ENCODE measurements around the gene CORIN.
"Not testable (repeated sequence)": the region's sequence is repeated elsewhere in the genome, so short reads cannot be mapped to it uniquely, and the experiment has no call there.

Gene CORIN

DNA sequence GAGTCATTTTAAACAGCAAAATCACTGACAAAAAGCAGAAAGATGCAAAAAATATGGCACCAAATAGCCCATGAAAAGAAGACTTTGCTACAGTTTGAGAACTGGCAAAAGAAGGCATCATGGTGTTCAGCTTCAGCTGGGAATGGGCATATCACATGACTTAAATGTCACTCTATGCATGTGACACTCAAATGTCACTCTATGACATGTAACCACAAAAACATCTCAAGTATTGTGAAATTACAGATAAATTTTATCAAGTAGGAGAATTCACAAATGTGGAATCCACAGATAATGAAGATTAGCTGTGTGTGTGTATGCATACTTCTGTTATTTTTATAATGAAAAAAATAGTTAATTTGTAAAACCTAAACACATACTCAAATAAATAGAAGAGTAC, 270.9 kb downstream of the CORIN start:
- no peak for DNase-seq (ENCODE audit: low read depth)

DNA sequence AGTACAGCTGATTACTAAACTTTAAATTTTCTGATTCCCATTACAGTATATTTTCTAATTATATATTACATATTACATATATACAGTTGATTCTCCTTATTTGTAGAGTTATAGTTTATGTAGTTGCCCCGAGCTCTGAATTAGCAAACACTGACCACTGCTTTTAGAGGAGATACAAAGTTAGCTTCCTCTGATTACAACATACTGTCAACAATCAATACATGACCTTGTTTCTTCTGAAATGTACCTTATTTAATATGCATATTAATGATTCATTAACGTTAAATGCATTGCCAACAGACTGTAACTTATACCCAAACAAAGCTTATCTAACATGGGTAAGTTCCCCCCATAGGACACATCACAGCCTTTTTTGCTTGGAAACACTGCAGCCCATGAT, 271.3 kb downstream of the CORIN start:
- DNase-seq (ENCODE audit: low read depth): no peak

DNA sequence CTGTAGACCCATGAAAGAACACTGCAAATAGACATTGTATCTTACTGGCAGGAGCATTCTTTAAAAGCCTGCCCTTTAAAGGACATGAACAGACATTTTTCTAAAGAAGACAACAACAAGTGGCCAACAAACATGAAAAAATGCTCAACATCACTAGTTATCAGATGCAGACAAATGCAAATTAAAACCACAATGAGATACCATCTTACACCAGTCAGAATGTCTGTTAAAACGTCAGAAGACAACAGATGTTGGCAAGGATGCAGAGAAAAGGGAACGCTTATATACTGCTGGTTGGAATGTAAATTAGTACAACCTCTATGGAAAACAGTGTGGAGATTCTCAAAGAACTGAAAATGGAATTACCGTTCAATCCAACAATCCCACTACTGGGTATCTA, 275.6 kb downstream of the CORIN start:
- DNase-seq (ENCODE audit: low read depth): no peak

DNA sequence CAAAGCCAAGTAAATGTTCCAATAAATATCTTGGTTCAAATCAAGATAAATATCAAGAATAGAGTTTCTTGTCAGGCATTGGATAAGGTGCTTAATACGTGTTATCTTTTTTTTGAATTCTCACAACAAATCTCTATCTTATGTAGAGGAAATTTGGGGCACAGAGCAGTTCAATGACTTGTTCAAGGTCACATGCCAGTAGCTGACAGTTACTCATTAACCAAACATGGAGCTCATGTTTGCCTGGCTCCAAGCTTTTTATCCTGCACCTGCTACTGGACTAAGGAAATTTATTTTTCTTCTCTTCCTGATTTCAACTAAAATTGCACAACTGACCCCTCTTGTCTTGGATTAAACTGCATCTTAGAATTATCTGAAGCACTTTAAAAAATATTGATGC, 276.5 kb downstream of the CORIN start:
- no peak for DNase-seq (ENCODE audit: low read depth)

DNA sequence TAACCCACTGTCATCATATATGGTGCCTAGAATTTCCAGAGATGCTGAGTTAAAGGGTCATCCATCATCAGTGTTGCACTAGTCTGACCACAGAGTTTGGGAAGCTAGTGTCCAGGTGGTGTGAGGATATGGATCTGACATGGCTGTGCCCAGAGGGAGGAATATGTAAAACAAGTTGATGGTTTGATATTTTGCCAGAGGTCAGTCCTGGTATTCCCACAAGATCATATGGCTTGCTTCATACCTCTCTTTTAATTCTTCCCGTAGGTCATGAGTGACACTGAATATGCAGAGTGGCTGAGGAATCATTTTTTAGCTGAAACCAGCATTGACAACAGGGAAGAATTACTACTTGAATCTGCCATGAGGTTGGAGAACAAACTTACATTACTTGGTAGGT, 277.2 kb downstream of the CORIN start:
- DNase-seq (ENCODE audit: low read depth): no peak

DNA sequence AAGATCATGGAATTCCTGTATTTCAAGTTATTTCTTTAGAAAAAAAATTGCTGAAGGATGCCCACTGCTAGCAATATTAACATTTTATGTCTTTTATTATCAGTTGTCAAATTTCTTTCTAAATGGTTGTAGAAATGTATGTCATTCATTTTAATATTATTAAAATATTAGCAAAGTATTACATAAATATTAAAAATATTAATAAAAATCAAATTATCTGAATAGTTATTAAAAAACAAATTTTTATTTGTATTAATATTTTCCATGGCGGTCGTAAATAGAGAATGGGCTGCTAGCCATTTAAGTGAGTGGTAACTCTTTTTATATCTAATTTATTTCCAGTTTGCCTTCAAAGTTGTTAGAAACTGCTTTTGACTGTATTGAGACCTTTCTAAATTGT, 280.6 kb downstream of the CORIN start:
- DNase-seq (ENCODE audit: low read depth): no peak

DNA sequence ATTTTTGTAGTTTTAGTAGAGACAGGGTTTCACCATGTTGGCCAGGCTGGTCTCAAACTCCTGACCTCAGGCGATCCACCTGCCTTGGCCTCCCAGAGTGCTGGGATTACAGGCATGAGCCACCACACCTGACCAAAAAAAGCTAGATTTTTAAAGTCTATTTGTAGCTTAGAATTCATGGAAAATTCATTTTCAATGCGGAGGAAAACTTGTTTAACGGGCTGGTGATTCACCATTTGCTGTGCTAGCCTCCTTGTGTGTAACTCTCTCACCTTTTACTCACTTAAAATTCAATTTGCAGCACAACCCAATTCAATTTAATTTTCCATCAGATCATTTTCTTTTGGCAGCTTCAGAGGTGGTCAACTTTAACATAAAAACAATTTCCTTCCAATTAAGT, 281.9 kb downstream of the CORIN start:
- DNase-seq (ENCODE audit: low read depth): not testable (repeated sequence)

DNA sequence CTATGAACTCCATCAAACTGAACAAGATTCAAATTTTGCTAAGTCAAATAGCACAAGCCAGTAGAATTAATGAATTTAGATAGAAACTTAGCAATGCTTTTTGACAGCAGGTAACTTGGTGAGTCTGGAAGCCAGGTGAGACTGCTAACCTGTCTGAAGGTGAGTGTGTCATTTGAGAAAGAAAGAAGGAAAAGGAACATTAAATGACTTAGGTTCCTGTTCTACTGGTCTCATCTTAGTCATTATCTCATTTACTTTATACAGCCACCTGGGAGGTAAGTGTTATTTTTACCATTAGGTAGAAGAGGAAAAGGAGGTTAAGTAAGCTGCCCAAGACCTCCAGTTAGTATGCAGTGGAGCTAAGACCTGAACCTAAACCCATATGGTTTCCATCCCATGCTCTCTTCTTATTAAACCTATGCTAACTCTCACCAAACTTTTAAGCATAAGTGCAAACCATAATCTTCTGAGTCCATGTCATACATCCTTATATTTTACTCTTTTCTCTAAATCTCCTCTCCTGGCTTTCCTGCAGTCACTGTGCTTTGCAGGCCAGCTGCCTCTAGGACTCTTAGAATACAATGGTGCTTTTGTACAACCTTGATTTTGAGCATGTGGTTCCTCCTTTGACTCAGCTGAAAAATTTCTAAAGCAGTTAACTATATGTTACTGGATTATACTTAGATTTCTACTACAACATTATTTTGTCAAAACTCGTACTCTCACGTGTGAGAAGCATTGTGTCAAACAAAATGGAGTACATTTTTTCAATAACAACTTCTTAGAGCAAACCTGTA, 284.3 kb downstream of the CORIN start:
- DNase-seq (ENCODE audit: low read depth): no peak

DNA sequence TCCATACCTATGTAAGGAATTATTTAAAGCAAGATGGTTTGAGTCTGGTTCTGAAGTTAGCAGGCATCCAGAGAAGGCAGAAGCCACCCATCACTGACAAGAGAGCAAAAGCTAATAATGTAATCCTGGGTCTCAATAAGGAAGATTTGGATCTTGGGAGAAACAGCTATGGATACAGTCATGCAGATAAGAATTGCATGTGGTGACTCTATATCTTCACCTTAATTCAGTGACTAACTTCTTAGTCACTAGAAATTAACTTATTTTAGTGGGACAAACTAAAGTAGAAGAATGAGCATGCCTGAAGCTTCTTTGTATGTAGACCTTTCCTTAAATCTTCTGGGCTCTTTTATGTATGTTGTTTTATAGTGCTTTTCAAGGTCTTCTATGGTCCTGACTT, 286.2 kb downstream of the CORIN start:
- DNase-seq (ENCODE audit: low read depth): no peak

DNA sequence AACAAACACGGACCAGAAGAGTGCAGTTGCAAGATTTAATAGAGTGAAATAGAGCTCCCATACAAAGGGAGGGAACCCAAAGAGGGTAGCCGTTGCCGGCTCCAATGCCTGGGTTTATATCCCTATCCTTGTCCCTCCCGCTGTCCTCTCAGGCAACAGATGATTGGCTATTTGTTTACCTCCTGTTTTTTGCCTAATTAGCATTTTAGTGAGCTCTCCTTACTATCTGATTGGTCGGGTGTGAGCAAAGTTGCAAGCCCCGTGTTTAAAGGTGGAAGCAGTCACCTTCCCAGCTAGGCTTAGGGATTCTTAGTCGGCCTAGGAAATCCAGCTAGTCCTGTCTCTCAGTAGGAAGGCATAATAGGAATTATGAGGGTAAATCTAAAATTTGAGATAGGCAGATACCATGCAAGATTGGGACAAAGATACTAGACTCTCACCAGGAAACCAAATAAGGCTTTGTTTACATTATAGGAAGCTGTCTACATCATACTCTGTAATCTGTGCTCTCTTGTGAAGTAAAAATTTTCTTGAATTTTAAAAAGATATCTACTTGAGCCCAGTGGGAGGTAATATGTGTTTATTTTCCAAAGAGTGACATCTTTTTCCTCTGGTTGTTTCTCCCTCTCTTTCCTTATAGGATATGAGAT, 286.8 kb downstream of the CORIN start:
- no peak for DNase-seq (ENCODE audit: low read depth)

DNA sequence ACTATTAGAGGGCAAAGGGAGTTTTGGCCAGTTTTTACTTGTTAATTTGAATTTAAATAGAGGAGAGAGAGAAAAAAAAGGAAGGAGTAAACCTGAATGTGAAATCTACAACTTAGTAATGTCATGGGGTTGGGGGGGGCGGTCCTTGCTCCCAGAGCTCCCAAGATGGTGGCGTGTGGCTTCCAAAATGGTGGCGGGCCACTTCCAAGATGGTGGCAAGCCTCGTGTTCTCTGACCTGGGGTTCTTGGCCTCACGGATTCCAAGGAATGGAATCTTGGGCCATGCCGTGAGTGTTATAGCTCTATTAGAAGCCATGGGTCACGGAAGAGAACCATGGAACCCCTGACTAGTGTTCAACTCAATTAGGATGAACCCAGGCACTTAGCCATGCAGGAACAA, 287.5 kb downstream of the CORIN start:
- not testable (repeated sequence) for DNase-seq (ENCODE audit: low read depth)
